Testis (tissue), 3 donors: ENCODE results near the gene NMD3. TPM values are rescaled to one million over a fixed set of nuclear protein-coding genes. Genes with fewer than 3 reads are reported as not detected.

ENCODE experiments used
- DNase-seq: peaks from one replicate; pipeline ENCODE4 v3.0.0-alpha.2; 2019
- H3K27ac ChIP-seq, 2 donors: fragments of 200-600 bp; sonication (generic); one replicate each; pipeline ENCODE4 v1.5.1; 2019
- H3K27me3 ChIP-seq: fragments of 200-600 bp; sonication (generic); one replicate; pipeline ENCODE4 v1.5.1; 2019
- H3K36me3 ChIP-seq: fragments of 200-600 bp; sonication (generic); one replicate; pipeline ENCODE4 v1.5.1; 2017; ENCODE audit warnings: low read depth; ENCODE audit errors: missing control alignments
- H3K4me1 ChIP-seq: fragments of 200-600 bp; sonication (generic); one replicate; pipeline ENCODE4 v1.5.1; 2019
- H3K4me3 ChIP-seq, 2 donors: fragments of 200-600 bp; sonication (generic); one replicate each; pipeline ENCODE4 v1.5.1; 2017 to 2019
- H3K9me3 ChIP-seq: fragments of 200-600 bp; sonication (generic); one replicate; pipeline ENCODE4 v1.5.1; 2017
- CTCF ChIP-seq, 3 experiments: fragments of 450-650 bp in 2 of 3; fragments of 200-600 bp in 1 of 3; sonication (generic) in 1 of 3; IDR thresholded peaks; one replicate each; pipeline ENCODE4 v1.5.1; 2016 to 2019; ENCODE audit warnings: antibody characterized with exemption in 3 of 3, mild to moderate bottlenecking in 2 of 3, moderate library complexity in 1 of 3
- POLR2A ChIP-seq: fragments of 450-650 bp; IDR thresholded peaks from one replicate; pipeline ENCODE4 v1.6.1; 2017; ENCODE audit warnings: antibody characterized with exemption, mild to moderate bottlenecking, moderate library complexity
- WGBS, 2 donors: methylation state at CpG; one replicate each; pipeline ENCODE4 v1.1.5; 2018; 5-methylcytosine and 5-hydroxymethylcytosine counted together
- intact Hi-C: fragments of 100-400 bp; cut with DNase I; formaldehyde crosslinking; loops from one replicate; pipeline ENCODE4 v1.15.1; 2023; ENCODE audit warnings: low total_unique reads
- polyA plus RNA-seq: library from polyadenylated mRNA; stranded (reverse); fragments of 350-450 nt; fragmentation: Illumina TruSeq; extraction: RNeasy Lipid Tissue Mini Kit (QIAGEN cat#74804); gene quantifications from one replicate; pipeline ENCODE4 v1.2.3, GENCODE V29; 2014; ENCODE audit warnings: low read depth, low replicate concordance; ENCODE audit not compliant: insufficient read depth
- total RNA-seq, 2 donors: library from RNA; depleted of rRNA; stranded (reverse); fragments of >200 nt; gene quantifications; one replicate each; pipeline ENCODE4 v1.2.3, GENCODE V29; 2016

NMD3 gene
- total and polyA plus RNA-seq, 3 donors from 2014 or later = 17.5 to 30.5 (median 28.6) TPM

- no peak for DNase-seq
- 80 to 92% methylated on average over 4 of the region's 4 CpGs for WGBS, 2 donors
- Histone ChIP-seq H3K4me3 (no peak overlapping the region), H3K9me3 (no peaks in the 10 kb centered on the region), H3K4me1 (no peaks in the 10 kb centered on the region), H3K27ac (no peak overlapping the region), H3K36me3 (no peaks in the 10 kb centered on the region), H3K27me3 (no peaks in the 10 kb centered on the region)
- intact Hi-C loops = no loop called here
- no peak for TF ChIP-seq CTCF (IDR thresholded peaks at IDR 0.05)
- no peak for TF ChIP-seq POLR2A
Measured at GRCh38 chr3:161208931-161209330, 12.2 kb upstream of the NMD3 start.

- 80 to 86% methylated on average over 3 of the region's 3 CpGs for WGBS, 2 donors
- TF ChIP-seq CTCF (IDR thresholded peaks at IDR 0.05) (no peak), POLR2A (no peak)
- Histone ChIP-seq H3K27me3 (no peaks in the 10 kb centered on the region), H3K9me3 (no peaks in the 10 kb centered on the region), H3K4me3 (no peak overlapping the region), H3K4me1 (no peaks in the 10 kb centered on the region), H3K27ac (no peak overlapping the region), H3K36me3 (no peaks in the 10 kb centered on the region)
- DNase-seq = no peak
- intact Hi-C loops = no loop called here
Measured at GRCh38 chr3:161212171-161212771, 8.8 kb upstream of the NMD3 start.

- TF ChIP-seq POLR2A (no peak), CTCF (IDR thresholded peaks at IDR 0.05) (no peak)
- H3K27me3 ChIP-seq = no peaks in the 10 kb centered on the region
- H3K4me1 ChIP-seq = no peaks in the 10 kb centered on the region
- H3K9me3 ChIP-seq = no peaks in the 10 kb centered on the region
- no peak for DNase-seq
- intact Hi-C loops = no loop called here
- H3K36me3 ChIP-seq = no peaks in the 10 kb centered on the region
- no peak overlapping the region for H3K4me3 ChIP-seq
- H3K27ac ChIP-seq = no peak overlapping the region
Measured at GRCh38 chr3:161212906-161213305, 8.2 kb upstream of the NMD3 start.

- TF ChIP-seq POLR2A = no peak
- TF ChIP-seq CTCF (IDR thresholded peaks at IDR 0.05) = no peak
- H3K36me3 ChIP-seq = no peaks in the 10 kb centered on the region
- H3K27me3 ChIP-seq = no peaks in the 10 kb centered on the region
- H3K4me1 ChIP-seq = no peaks in the 10 kb centered on the region
- no peak for DNase-seq
- no peak overlapping the region for H3K27ac ChIP-seq
- no peak overlapping the region for H3K4me3 ChIP-seq
- 60 to 73% methylated on average over 4 of the region's 4 CpGs for WGBS, 2 donors
- intact Hi-C loops = no loop called here
- H3K9me3 ChIP-seq = no peaks in the 10 kb centered on the region
Measured at GRCh38 chr3:161213644-161214043, 7.5 kb upstream of the NMD3 start.

GRCh38 chr3:161215185-161215584 lies 5.9 kb upstream of the NMD3 start:
- no peak overlapping the region for H3K4me3 ChIP-seq
- WGBS, 2 donors = 94 to 98% methylated on average over 4 of the region's 4 CpGs
- no peak overlapping the region for H3K27ac ChIP-seq
- H3K4me1 ChIP-seq = no peaks in the 10 kb centered on the region
- intact Hi-C loops = no loop called here
- H3K36me3 ChIP-seq = no peaks in the 10 kb centered on the region
- TF ChIP-seq CTCF (IDR thresholded peaks at IDR 0.05) (no peak), POLR2A (no peak)
- DNase-seq = no peak
- H3K27me3 ChIP-seq = no peaks in the 10 kb centered on the region
- no peaks in the 10 kb centered on the region for H3K9me3 ChIP-seq
